ENCODE data around the gene VPS25.

- TF ChIP-seq CTCF (conservative IDR thresholded peaks at IDR 0.05; ENCODE audit: low read length) (0 out of 2 replicates have a peak, but pooled peaks have one; percentile 52), EZH2phosphoT487 (IDR thresholded peaks at IDR 0.05; ENCODE audit: borderline replicate concordance, low read depth, low read length) (no peak)
Observed at GRCh38 chr17:42744283-42744805, 28.9 kb upstream of the VPS25 start.

All from OCI-LY7 (cell line).